Measurements from ENCODE around the gene UBE2C.

The UBE2C gene

GRCh38 chr20:45814314-45814713 lies 1.9 kb downstream of the UBE2C start:
- TF ChIP-seq TAF1 (IDR thresholded peaks at IDR 0.05; ENCODE audit: borderline replicate concordance, insufficient read depth, low read length): no peak
- TF ChIP-seq POLR2AphosphoS5 (IDR thresholded peaks at IDR 0.05; ENCODE audit: low read depth, low read length): no peak
- TF ChIP-seq REST (IDR thresholded peaks at IDR 0.05; ENCODE audit: insufficient read depth in 1 of 2, low read depth in 2 of 2, low read length in 2 of 2): no peak
- TF ChIP-seq SIN3A (IDR thresholded peaks at IDR 0.05; ENCODE audit: borderline replicate concordance, insufficient read depth, low read length): no peak
- TF ChIP-seq FOXP2 (optimal IDR thresholded peaks at IDR 0.05; ENCODE audit: borderline replicate concordance, extremely low read depth, extremely low read length, insufficient read depth): no peak

- TF ChIP-seq SIN3A (IDR thresholded peaks at IDR 0.05; ENCODE audit: borderline replicate concordance, insufficient read depth, low read length) (no peak), FOXP2 (optimal IDR thresholded peaks at IDR 0.05; ENCODE audit: borderline replicate concordance, extremely low read depth, extremely low read length, insufficient read depth) (no peak), TAF1 (IDR thresholded peaks at IDR 0.05; ENCODE audit: borderline replicate concordance, insufficient read depth, low read length) (no peak)
Observed at GRCh38 chr20:45816951-45817350, 4.5 kb downstream of the UBE2C start.

- peak; percentile 15; the same call in 1 of the 2 replicates for TF ChIP-seq SIN3A (IDR thresholded peaks at IDR 0.05; ENCODE audit: borderline replicate concordance, insufficient read depth, low read length)
- TF ChIP-seq POLR2AphosphoS5 (IDR thresholded peaks at IDR 0.05; ENCODE audit: low read depth, low read length): peak; percentile 54
- no peak for TF ChIP-seq TAF1 (IDR thresholded peaks at IDR 0.05; ENCODE audit: borderline replicate concordance, insufficient read depth, low read length)
Observed at GRCh38 chr20:45817376-45818194, 5.1 kb downstream of the UBE2C start.

GRCh38 chr20:45818239-45818638 lies 5.8 kb downstream of the UBE2C start:
- no peak for TF ChIP-seq POLR2AphosphoS5 (IDR thresholded peaks at IDR 0.05; ENCODE audit: low read depth, low read length)
- TF ChIP-seq REST (IDR thresholded peaks at IDR 0.05; ENCODE audit: insufficient read depth in 1 of 2, low read depth in 2 of 2, low read length in 2 of 2): no peak
- TF ChIP-seq TAF1 (IDR thresholded peaks at IDR 0.05; ENCODE audit: borderline replicate concordance, insufficient read depth, low read length): no peak
- TF ChIP-seq FOXP2 (optimal IDR thresholded peaks at IDR 0.05; ENCODE audit: borderline replicate concordance, extremely low read depth, extremely low read length, insufficient read depth): no peak
- TF ChIP-seq SIN3A (IDR thresholded peaks at IDR 0.05; ENCODE audit: borderline replicate concordance, insufficient read depth, low read length): no peak

DNA sequence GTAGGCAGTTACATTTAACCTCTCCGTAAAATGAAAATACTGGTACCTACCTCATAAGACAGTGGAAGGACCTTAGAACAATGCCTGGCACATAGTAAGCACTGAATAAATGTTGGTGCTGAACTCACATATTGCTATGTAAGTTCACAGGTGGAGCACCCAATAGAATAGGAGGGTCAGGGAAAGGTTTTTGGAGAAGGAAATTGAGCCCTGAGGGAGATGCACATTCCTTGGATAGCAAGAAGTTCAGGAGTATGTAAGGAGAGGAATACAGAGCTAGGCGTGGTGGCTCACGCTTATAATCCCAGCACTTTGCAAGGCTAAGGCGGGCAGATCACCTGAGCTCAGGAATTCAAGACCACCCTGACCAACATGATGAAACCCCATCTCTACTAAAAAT lies 7.0 kb downstream of the UBE2C start:
- TF ChIP-seq POLR2AphosphoS5 (IDR thresholded peaks at IDR 0.05; ENCODE audit: low read depth, low read length) (no peak), SIN3A (IDR thresholded peaks at IDR 0.05; ENCODE audit: borderline replicate concordance, insufficient read depth, low read length) (no peak), TAF1 (IDR thresholded peaks at IDR 0.05; ENCODE audit: borderline replicate concordance, insufficient read depth, low read length) (no peak)

DNA sequence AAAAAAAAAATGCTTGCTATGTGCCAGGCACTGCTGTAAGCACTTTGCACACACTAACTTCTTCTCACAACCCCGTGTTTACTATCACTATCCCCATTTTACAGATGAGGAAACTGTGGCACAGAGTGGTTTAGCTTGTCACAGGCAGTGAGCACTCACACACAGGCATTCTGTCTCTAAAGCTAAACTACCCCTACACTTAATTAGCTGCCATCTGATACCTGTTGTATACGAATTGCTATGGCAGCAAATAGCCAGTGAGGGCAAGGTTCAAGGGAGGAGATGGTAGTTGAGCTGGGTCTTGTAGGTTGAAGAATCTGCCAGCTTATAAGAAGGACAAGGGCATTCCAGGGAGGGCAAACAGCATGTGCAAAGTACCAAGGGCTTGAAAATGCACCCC lies 9.5 kb downstream of the UBE2C start:
- TF ChIP-seq REST (IDR thresholded peaks at IDR 0.05; ENCODE audit: insufficient read depth in 1 of 2, low read depth in 2 of 2, low read length in 2 of 2) (no peak), TAF1 (IDR thresholded peaks at IDR 0.05; ENCODE audit: borderline replicate concordance, insufficient read depth, low read length) (no peak), FOXP2 (optimal IDR thresholded peaks at IDR 0.05; ENCODE audit: borderline replicate concordance, extremely low read depth, extremely low read length, insufficient read depth) (no peak), SIN3A (IDR thresholded peaks at IDR 0.05; ENCODE audit: borderline replicate concordance, insufficient read depth, low read length) (no peak), POLR2AphosphoS5 (IDR thresholded peaks at IDR 0.05; ENCODE audit: low read depth, low read length) (no peak)
